Activated T-helper 17 cell treated with anti-CD3 and anti-CD28 coated beads, Interleukin-2, amount 50 U/mL, for 72 hours (primary cell): ENCODE results near the gene MAP1S. TPM values are rescaled to one million over a fixed set of nuclear protein-coding genes. Genes with fewer than 3 reads are reported as not detected.
A peak's percentile ranks its signal among the peaks of the same experiment; 100 is the strongest.
"Not testable (repeated sequence)": the region's sequence is repeated elsewhere in the genome, so short reads cannot be mapped to it uniquely, and the experiment has no call there.

ENCODE experiments used
- ATAC-seq: fragments of 150-1000 bp; cut with Tn5 transposase; replicated peaks from 2 replicates; pipeline ENCODE4 v1.10.0; 2021; ENCODE audit warnings: mild to moderate bottlenecking, moderate library complexity
- H3K27ac Mint-ChIP-seq: one replicate; pipeline ENCODE4 v1.8.0; 2022; ENCODE audit warnings: mixed read lengths
- H3K27me3 Mint-ChIP-seq: one replicate; pipeline ENCODE4 v1.8.0; 2022; ENCODE audit warnings: mixed read lengths
- H3K36me3 Mint-ChIP-seq: one replicate; pipeline ENCODE4 v1.8.0; 2022; ENCODE audit warnings: low read depth, mild to moderate bottlenecking, mixed read lengths
- H3K4me1 Mint-ChIP-seq: one replicate; pipeline ENCODE4 v1.8.0; 2022; ENCODE audit warnings: mixed read lengths
- H3K4me3 Mint-ChIP-seq: one replicate; pipeline ENCODE4 v1.8.0; 2022; ENCODE audit warnings: mild to moderate bottlenecking, mixed read lengths
- H3K9me3 Mint-ChIP-seq: one replicate; pipeline ENCODE4 v1.8.0; 2022; ENCODE audit warnings: mixed read lengths
- total RNA-seq, 2 donors: library from RNA; stranded (reverse); gene quantifications; one replicate each; pipeline ENCODE4 v1.2.3, GENCODE V29; 2022

MAP1S gene
- total RNA-seq, 2 donors from 2014 or later: 74.0 to 83.7 TPM

- H3K4me3 Mint-ChIP-seq, H3K27ac Mint-ChIP-seq: not testable (repeated sequence)
- peaks cover 17% of the 10 kb centered on the region for H3K4me1 Mint-ChIP-seq
Observed at GRCh38 chr19:17777840-17778239, 58.6 kb downstream of the MAP1S start.

GRCh38 chr19:17778251-17778967, 59.1 kb downstream of the MAP1S start:
- no peak overlapping the region for H3K4me3 Mint-ChIP-seq
- peaks cover 84% of the 10 kb centered on the region for H3K36me3 Mint-ChIP-seq
- peak overlapping the region; percentile 71 for H3K27ac Mint-ChIP-seq
- ATAC-seq: peak; percentile 33
- H3K27me3 Mint-ChIP-seq: no peaks in the 10 kb centered on the region
- peaks cover 17% of the 10 kb centered on the region for H3K4me1 Mint-ChIP-seq
- H3K9me3 Mint-ChIP-seq: no peaks in the 10 kb centered on the region

More at GRCh38 chr19:17777840-17778239, 58.6 kb downstream of the MAP1S start:
- not testable (repeated sequence) for H3K9me3 Mint-ChIP-seq, ATAC-seq, H3K27me3 Mint-ChIP-seq
- peaks cover 84% of the 10 kb centered on the region for H3K36me3 Mint-ChIP-seq

- H3K4me1 Mint-ChIP-seq: peaks cover 17% of the 10 kb centered on the region
- no peak for ATAC-seq
- no peaks in the 10 kb centered on the region for H3K9me3 Mint-ChIP-seq
- no peak overlapping the region for H3K4me3 Mint-ChIP-seq
- peaks cover 84% of the 10 kb centered on the region for H3K36me3 Mint-ChIP-seq
- H3K27me3 Mint-ChIP-seq: no peaks in the 10 kb centered on the region
- H3K27ac Mint-ChIP-seq: peak overlapping the region; percentile 71
Observed at GRCh38 chr19:17778968-17779929, 60.0 kb downstream of the MAP1S start.

DNA sequence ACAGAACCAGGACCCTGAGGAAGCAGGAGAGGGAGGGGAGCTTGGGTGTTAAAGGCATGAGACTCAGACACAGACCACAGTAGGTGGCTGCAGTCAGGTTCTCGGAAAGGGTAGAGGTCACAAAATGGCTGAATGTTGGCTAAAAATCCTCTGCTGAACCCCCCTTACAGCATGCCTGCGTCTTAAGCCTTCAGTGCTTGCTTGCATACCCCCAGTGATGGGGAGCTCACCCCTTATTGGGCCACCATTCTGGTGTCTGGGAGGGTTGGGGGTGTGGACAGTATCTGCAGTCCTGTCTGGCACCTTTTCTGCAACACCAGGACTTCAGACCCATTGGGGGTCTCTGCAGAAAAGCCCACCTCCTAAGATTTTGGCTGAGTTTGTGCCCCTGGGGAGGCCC, 61.5 kb downstream of the MAP1S start:
- H3K4me3 Mint-ChIP-seq: no peak overlapping the region
- no peaks in the 10 kb centered on the region for H3K27me3 Mint-ChIP-seq
- peaks cover 82% of the 10 kb centered on the region for H3K36me3 Mint-ChIP-seq
- no peak overlapping the region for H3K27ac Mint-ChIP-seq
- H3K9me3 Mint-ChIP-seq: no peaks in the 10 kb centered on the region
- H3K4me1 Mint-ChIP-seq: peaks cover 12% of the 10 kb centered on the region
- ATAC-seq: no peak

DNA sequence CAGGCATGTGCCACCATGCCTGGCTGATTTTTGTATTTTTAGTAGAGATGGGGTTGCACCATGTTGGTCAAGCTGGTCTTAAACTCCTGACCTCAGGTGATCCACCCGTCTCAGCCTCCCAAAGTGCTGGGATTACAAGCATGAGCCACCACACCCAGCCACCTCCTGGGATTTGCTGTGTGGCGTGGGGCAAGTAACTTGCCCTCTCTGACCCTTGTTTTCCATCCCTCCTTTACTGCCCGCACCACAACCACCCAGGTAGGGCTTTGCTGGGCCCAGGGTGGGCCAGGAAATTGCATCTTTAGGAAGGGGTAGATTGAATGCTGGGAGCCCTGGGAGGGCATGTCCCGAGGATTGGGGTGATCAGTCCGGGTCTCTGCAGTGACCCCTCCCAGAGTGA, 64.4 kb downstream of the MAP1S start:
- not testable (repeated sequence) for ATAC-seq

More for the DNA sequence above, 64.4 kb downstream of the MAP1S start:
- H3K27me3 Mint-ChIP-seq, H3K4me3 Mint-ChIP-seq, H3K9me3 Mint-ChIP-seq, H3K4me1 Mint-ChIP-seq, H3K27ac Mint-ChIP-seq: not testable (repeated sequence)
- peaks cover 74% of the 10 kb centered on the region for H3K36me3 Mint-ChIP-seq

Other genes with a start within 250 kb of the MAP1S start
- 1 to 10 TPM; 3.8 to 6.7 TPM for gene SLC27A1, start 249.0 kb upstream of the MAP1S start, total RNA-seq
- 10 to 100 TPM; 49.0 to 61.8 TPM for gene PGLS, start 207.8 kb upstream of the MAP1S start, total RNA-seq
- gene COLGALT1, start 163.8 kb upstream of the MAP1S start, total RNA-seq: 10 to 100 TPM; 41.1 to 76.5 TPM
- under 1 TPM; 0.16 to 0.45 TPM for gene UNC13A, start 31.1 kb upstream of the MAP1S start, total RNA-seq
- gene FCHO1, start 32.0 kb downstream of the MAP1S start, total RNA-seq: 10 to 100 TPM; 64.0 to 75.5 TPM
- gene B3GNT3, start 75.7 kb downstream of the MAP1S start, total RNA-seq: 1 to 10 TPM in 1 of 2 donors, not detected in 1; 1.2 TPM
- gene INSL3, start 102.0 kb downstream of the MAP1S start, total RNA-seq: 1 to 10 TPM; 7.6 to 8.3 TPM
- gene JAK3, start 128.5 kb downstream of the MAP1S start, total RNA-seq: 100 to 1,000 TPM; 186 to 250 TPM
- 1,000 to 10,000 TPM; 2,920 to 3,543 TPM for gene RPL18A, start 140.4 kb downstream of the MAP1S start, total RNA-seq
- gene SLC5A5, start 152.5 kb downstream of the MAP1S start, total RNA-seq: 1 to 10 TPM in 1 of 2 donors, under 1 TPM in 1; 0.65 to 1.4 TPM
- 10 to 100 TPM; 52.4 to 90.5 TPM for gene CCDC124, start 213.5 kb downstream of the MAP1S start, total RNA-seq
- under 1 TPM; 0.50 to 0.61 TPM for gene KCNN1, start 247.6 kb downstream of the MAP1S start, total RNA-seq